Testis (tissue), 2 donors: Measurements from ENCODE around the gene FKBP9.

Experiments
- POLR2A ChIP-seq: fragments of 450-650 bp; IDR thresholded peaks from one replicate; pipeline ENCODE4 v1.6.1; 2017; ENCODE audit warnings: antibody characterized with exemption, mild to moderate bottlenecking, moderate library complexity
- TF ChIP-seq, protein P1 (sequence below), 3 experiments: fragments of 450-650 bp in 2 of 3; fragments of 200-600 bp in 1 of 3; sonication (generic) in 1 of 3; IDR thresholded peaks; one replicate each; pipeline ENCODE4 v1.5.1; 2016 to 2019; ENCODE audit warnings: antibody characterized with exemption in 3 of 3, mild to moderate bottlenecking in 2 of 3, moderate library complexity in 1 of 3

DNA sequence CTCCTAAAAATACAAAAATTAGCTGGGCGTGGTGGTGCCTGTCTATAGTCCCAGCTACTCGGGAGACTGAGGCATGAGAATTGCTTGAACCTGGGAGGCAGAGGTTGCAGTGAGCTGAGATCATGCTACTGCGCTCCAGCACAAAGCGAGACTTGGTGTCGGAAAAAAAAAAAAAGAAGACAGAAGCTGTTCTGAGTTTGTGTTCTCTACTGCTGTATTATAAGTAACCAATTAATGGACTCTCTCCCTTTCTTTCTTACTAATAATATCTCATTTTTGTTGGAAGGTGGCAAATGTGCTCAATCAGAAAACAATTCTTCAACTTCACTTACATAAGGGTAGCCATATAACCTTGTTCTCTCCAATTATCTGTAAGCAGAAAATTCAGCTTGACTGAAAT, 97.9 kb downstream of the FKBP9 start:
- no peak for TF ChIP-seq POLR2A
- TF ChIP-seq, protein P1, sequence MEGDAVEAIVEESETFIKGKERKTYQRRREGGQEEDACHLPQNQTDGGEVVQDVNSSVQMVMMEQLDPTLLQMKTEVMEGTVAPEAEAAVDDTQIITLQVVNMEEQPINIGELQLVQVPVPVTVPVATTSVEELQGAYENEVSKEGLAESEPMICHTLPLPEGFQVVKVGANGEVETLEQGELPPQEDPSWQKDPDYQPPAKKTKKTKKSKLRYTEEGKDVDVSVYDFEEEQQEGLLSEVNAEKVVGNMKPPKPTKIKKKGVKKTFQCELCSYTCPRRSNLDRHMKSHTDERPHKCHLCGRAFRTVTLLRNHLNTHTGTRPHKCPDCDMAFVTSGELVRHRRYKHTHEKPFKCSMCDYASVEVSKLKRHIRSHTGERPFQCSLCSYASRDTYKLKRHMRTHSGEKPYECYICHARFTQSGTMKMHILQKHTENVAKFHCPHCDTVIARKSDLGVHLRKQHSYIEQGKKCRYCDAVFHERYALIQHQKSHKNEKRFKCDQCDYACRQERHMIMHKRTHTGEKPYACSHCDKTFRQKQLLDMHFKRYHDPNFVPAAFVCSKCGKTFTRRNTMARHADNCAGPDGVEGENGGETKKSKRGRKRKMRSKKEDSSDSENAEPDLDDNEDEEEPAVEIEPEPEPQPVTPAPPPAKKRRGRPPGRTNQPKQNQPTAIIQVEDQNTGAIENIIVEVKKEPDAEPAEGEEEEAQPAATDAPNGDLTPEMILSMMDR (IDR thresholded peaks at IDR 0.05), result no peak
